H1 (cell line): Measurements from ENCODE around the gene POF1B. TPM values are rescaled to one million over a fixed set of nuclear protein-coding genes. Genes with fewer than 3 reads are reported as not detected.

Experiments used
- CTCF ChIA-PET: fragments of 300-600 bp; sonication (Branson Sonifier 250); formaldehyde crosslinking; loops from one replicate; lab custom pipeline; 2021; ENCODE audit not compliant: partially characterized antibody; lab: Charles Lee
- POLR2A ChIA-PET: fragments of 300-600 bp; sonication (Branson Sonifier 250); formaldehyde crosslinking; loops from one replicate; lab custom pipeline; 2021; ENCODE audit warnings: inconsistent platforms; ENCODE audit not compliant: partially characterized antibody; lab: Charles Lee
- DNase-seq, 2 experiments: peaks; one replicate each; pipeline versions ENCODE4 v3.0.0 to v3.0.0-alpha.2; 2010 to 2022; ENCODE audit warnings: low spot score in 2 of 2, low read depth in 1 of 2, mixed read lengths in 1 of 2
- FAIRE-seq: peaks from 2 replicates; lab custom pipeline; 2011; peaks lifted over from hg19 to GRCh38; lab: Jason Lieb, UNC
- H2AFZ ChIP-seq: 2 replicates; pipeline ENCODE4 v1.8.1; 2012; ENCODE audit warnings: low read length, inconsistent platforms
- H2AK5ac ChIP-seq: 2 replicates; pipeline ENCODE4 v1.6.1; 2013; ENCODE audit warnings: low read depth, low read length
- H2BK120ac ChIP-seq: replicated peaks from 2 replicates; pipeline ENCODE3; 2013; ENCODE audit warnings: low read depth, low read length, inconsistent platforms
- H2BK12ac ChIP-seq: 2 replicates; pipeline ENCODE4 v1.6.1; 2013; ENCODE audit warnings: low read depth, low read length
- H2BK15ac ChIP-seq: 2 replicates; pipeline ENCODE4 v1.6.1; 2013; ENCODE audit warnings: low read length
- H2BK20ac ChIP-seq: 2 replicates; pipeline ENCODE4 v1.6.1; 2013; ENCODE audit warnings: low read length
- H2BK5ac ChIP-seq: 2 replicates; pipeline ENCODE4 v1.6.1; 2013; ENCODE audit warnings: low read depth, low read length
- H3K14ac ChIP-seq: 2 replicates; pipeline ENCODE4 v1.6.1; 2013; ENCODE audit warnings: inconsistent platforms; ENCODE audit not compliant: insufficient read length
- H3K18ac ChIP-seq: 2 replicates; pipeline ENCODE4 v1.6.1; 2013; ENCODE audit warnings: low read length; ENCODE audit errors: extremely low read depth
- H3K23ac ChIP-seq: 2 replicates; pipeline ENCODE4 v1.6.1; 2013; ENCODE audit warnings: inconsistent platforms; ENCODE audit not compliant: insufficient read length
- H3K23me2 ChIP-seq: 2 replicates; pipeline ENCODE4 v1.6.1; 2013; ENCODE audit warnings: low read depth, low read length
- H3K27ac ChIP-seq: 2 replicates; pipeline ENCODE4 v1.6.1; 2011; ENCODE audit warnings: low read depth, low read length, inconsistent platforms
- H3K27me3 ChIP-seq, 4 experiments: replicated peaks in 1 of 4; 1 replicate in 1 of 4; 2 replicates in 3 of 4; pipeline versions ENCODE4 v1.6.1 to v1.8.1; 2011 to 2013; ENCODE audit warnings: low read length in 3 of 4, mild to moderate bottlenecking in 3 of 4, inconsistent platforms in 2 of 4, mixed read lengths in 2 of 4, moderate library complexity in 1 of 4; ENCODE audit not compliant: control insufficient read depth in 3 of 4, insufficient read depth in 3 of 4; ENCODE audit errors: extremely low read depth in 1 of 4
- H3K36me3 ChIP-seq, 4 experiments: 2 replicates each; pipeline versions ENCODE4 v1.6.1 to v1.8.1; 2011 to 2013; ENCODE audit warnings: mild to moderate bottlenecking in 4 of 4, low read length in 3 of 4, moderate library complexity in 2 of 4, control low read depth in 1 of 4, inconsistent platforms in 1 of 4; ENCODE audit not compliant: insufficient read depth in 4 of 4, control insufficient read depth in 2 of 4
- H3K4ac ChIP-seq: replicated peaks from 2 replicates; pipeline ENCODE3; 2013; ENCODE audit warnings: low read length, low read depth, mixed read lengths, inconsistent platforms; ENCODE audit not compliant: insufficient read length
- H3K4me1 ChIP-seq, 4 experiments: replicated peaks in 1 of 4; 1 replicate in 1 of 4; 2 replicates in 3 of 4; pipeline versions ENCODE4 v1.6.1 to v1.8.1; 2011 to 2013; ENCODE audit warnings: low read length in 3 of 4, inconsistent platforms in 2 of 4, mixed read lengths in 1 of 4; ENCODE audit not compliant: insufficient read depth in 4 of 4, control insufficient read depth in 3 of 4
- H3K4me2 ChIP-seq, 2 experiments: 2 replicates each; pipeline versions ENCODE4 v1.6.1 to v1.8.1; 2011 to 2013; ENCODE audit warnings: low read depth in 2 of 2, low read length in 2 of 2, control low read depth in 1 of 2, inconsistent platforms in 1 of 2, mild to moderate bottlenecking in 1 of 2; ENCODE audit not compliant: insufficient read depth in 1 of 2
- H3K4me3 ChIP-seq, 4 experiments: fragments of 200-600, 300-600 bp in 1 of 4; sonication (generic), shearing (Covaris generic), sonication (Bioruptor Twin) in 1 of 4; 2 replicates each; pipeline versions ENCODE4 v1.5.1 to v1.8.1; 2011 to 2016; ENCODE audit warnings: low read length in 4 of 4, low read depth in 3 of 4, control low read depth in 2 of 4, inconsistent platforms in 2 of 4, mild to moderate bottlenecking in 2 of 4, mixed read lengths in 1 of 4, moderate library complexity in 1 of 4; ENCODE audit not compliant: insufficient read depth in 2 of 4; ENCODE audit errors: extremely low read depth in 1 of 4
- H3K56ac ChIP-seq: replicated peaks from 2 replicates; pipeline ENCODE3; 2013; ENCODE audit warnings: low read depth, mild to moderate bottlenecking, mixed read lengths, low read length, inconsistent platforms; ENCODE audit not compliant: insufficient read length
- H3K79me1 ChIP-seq: 2 replicates; pipeline ENCODE4 v1.6.1; 2013; ENCODE audit warnings: low read depth, low read length, control low read depth
- H3K79me2 ChIP-seq, 2 experiments: 2 replicates each; pipeline versions ENCODE4 v1.6.1 to v1.8.1; 2012 to 2013; ENCODE audit warnings: low read length in 2 of 2, mild to moderate bottlenecking in 2 of 2, inconsistent platforms in 1 of 2; ENCODE audit not compliant: insufficient read depth in 2 of 2, control insufficient read depth in 1 of 2
- H3K9ac ChIP-seq, 4 experiments: replicated peaks in 1 of 4; 1 replicate in 1 of 4; 2 replicates in 3 of 4; pipeline versions ENCODE4 v1.6.1 to v1.8.1; 2011 to 2013; ENCODE audit warnings: low read depth in 3 of 4, low read length in 3 of 4, control low read depth in 2 of 4, mild to moderate bottlenecking in 2 of 4, moderate library complexity in 2 of 4, inconsistent platforms in 1 of 4; ENCODE audit errors: extremely low read depth in 1 of 4
- H3K9me3 ChIP-seq, 2 experiments: 2 replicates each; pipeline versions ENCODE4 v1.6.1 to v1.8.1; 2012 to 2013; ENCODE audit warnings: mild to moderate bottlenecking in 2 of 2, moderate library complexity in 2 of 2, control low read depth in 1 of 2, inconsistent platforms in 1 of 2, low read depth in 1 of 2, low read length in 1 of 2, mixed read lengths in 1 of 2; ENCODE audit not compliant: insufficient read depth in 2 of 2
- H4K20me1 ChIP-seq, 2 experiments: replicated peaks in 1 of 2; 2 replicates each; pipeline versions ENCODE3 to v1.8.1; 2011 to 2013; ENCODE audit warnings: inconsistent platforms in 2 of 2, low read length in 2 of 2, mild to moderate bottlenecking in 1 of 2; ENCODE audit not compliant: insufficient read depth in 2 of 2, control insufficient read depth in 1 of 2
- H4K5ac ChIP-seq: 2 replicates; pipeline ENCODE4 v1.6.1; 2013; ENCODE audit warnings: low read length, low read depth, mixed read lengths, inconsistent platforms; ENCODE audit not compliant: insufficient read length
- H4K8ac ChIP-seq: 2 replicates; pipeline ENCODE4 v1.8.0; 2013; ENCODE audit warnings: mild to moderate bottlenecking, moderate library complexity, low read length, inconsistent platforms; ENCODE audit not compliant: insufficient read depth; ENCODE audit errors: extremely low read depth
- H4K91ac ChIP-seq: replicated peaks from 2 replicates; pipeline ENCODE3; 2013; ENCODE audit warnings: low read length, mixed read lengths, inconsistent platforms; ENCODE audit not compliant: insufficient read length
- EP300 ChIP-seq, 2 experiments: IDR thresholded peaks; 1 replicate in 1 of 2; 2 replicates in 1 of 2; pipeline ENCODE4 v1.6.1; 2011 to 2012; ENCODE audit warnings: low read depth in 2 of 2, low read length in 2 of 2, mild to moderate bottlenecking in 2 of 2, borderline replicate concordance in 1 of 2, inconsistent platforms in 1 of 2, moderate library complexity in 1 of 2
- HDAC2 ChIP-seq, 2 experiments: fragments of 300-600 bp in 1 of 2; sonication (generic) in 1 of 2; IDR thresholded peaks; 2 replicates each; pipeline ENCODE4 v1.6.1; 2011 to 2012; ENCODE audit warnings: low read depth in 2 of 2, low read length in 2 of 2, mild to moderate bottlenecking in 2 of 2, moderate library complexity in 2 of 2, borderline replicate concordance in 1 of 2, inconsistent platforms in 1 of 2
- JUN ChIP-seq: IDR thresholded peaks from 2 replicates; pipeline ENCODE4 v1.6.1; 2011; ENCODE audit warnings: low read depth, mild to moderate bottlenecking, improper control_type of control experiment, low read length
- RNF2 ChIP-seq: fragments of 200-900, 300-1000 bp; sonication (generic); IDR thresholded peaks from 2 replicates; pipeline ENCODE4 v1.7.1; 2016; ENCODE audit warnings: borderline replicate concordance, low read depth, mild to moderate bottlenecking, antibody characterized with exemption, low read length; ENCODE audit not compliant: poor library complexity, severe bottlenecking; ENCODE audit errors: missing control alignments
- SP2 ChIP-seq: IDR thresholded peaks from 2 replicates; pipeline ENCODE4 v1.6.1; 2012; ENCODE audit warnings: mild to moderate bottlenecking, low read length, inconsistent platforms
- WGBS, 2 experiments: shearing (Covaris generic) in 1 of 2; methylation state at CpG; one replicate each; pipeline versions ENCODE4 v1.1.6 to v1.1.7; 2013 to 2015; ENCODE audit warnings: low lambda C conversion rate in 2 of 2, mixed read lengths in 2 of 2, inconsistent platforms in 1 of 2, low coverage in 1 of 2, missing lambda C conversion rate in 1 of 2; ENCODE audit not compliant: insufficient replicate concordance in 2 of 2, insufficient coverage in 1 of 2, insufficient read length in 1 of 2; ENCODE audit errors: extremely low coverage in 1 of 2, missing lambda C conversion rate in 1 of 2; 5-methylcytosine and 5-hydroxymethylcytosine counted together
- polyA plus RNA-seq, 7 experiments: library from polyadenylated mRNA; depleted of rRNA in 3 of 7; stranded (reverse) in 5 of 7; unstranded in 2 of 7; fragments of >200 nt in 5 of 7; fragments of 200-250 nt in 2 of 7; gene quantifications; 1 replicate in 5 of 7; 2 replicates in 1 of 7; 4 replicates in 1 of 7; pipeline versions ENCODE4 v1.2.1 to v1.2.3, GENCODE V29; 2011 to 2013; ENCODE audit warnings: missing spikeins in 2 of 7, mixed read lengths in 2 of 7
- total RNA-seq: library from RNA; stranded (reverse); fragmentation: NEBNext Ultra II Directional; extraction: Animal tissue kit (Norgen Biotek cat#: 25700); gene quantifications from 2 replicates; pipeline ENCODE4 v1.2.1, GENCODE V29; 2021
- TF ChIP-seq, protein P1 (sequence below): IDR thresholded peaks from 2 replicates; pipeline ENCODE4 v1.6.1; 2012; ENCODE audit warnings: inconsistent platforms

POF1B gene
- total and polyA plus RNA-seq, 2 of the 8 experiments (the other 6 are each of a cell fraction or from before 2014, with no cell fraction given): not detected

DNA sequence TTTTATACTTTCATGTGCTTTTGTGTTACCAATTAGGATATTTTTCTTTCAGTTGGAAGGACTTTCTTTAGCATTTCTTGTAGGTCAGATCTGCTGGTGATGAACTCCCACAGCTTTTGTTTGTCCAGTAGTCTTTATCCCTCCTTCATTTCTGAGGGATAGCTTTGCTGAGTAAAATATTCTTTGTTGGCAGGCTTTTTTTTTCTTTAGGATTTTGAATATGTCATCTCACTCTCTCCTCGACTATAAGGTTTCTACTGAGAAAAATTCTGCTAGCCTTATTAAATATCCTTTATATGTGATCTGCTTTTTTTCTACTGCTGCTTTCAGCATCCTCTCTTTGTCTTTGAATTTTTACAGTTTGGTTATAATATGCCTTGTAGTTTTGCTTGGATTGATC, 49.6 kb upstream of the POF1B start:
- 100% methylated on average over 1 of the region's 1 CpG; no CpG with 5 or more reads in 1 of the 2 experiments for WGBS, 2 experiments
- H4K91ac ChIP-seq: no peak overlapping the region
- TF ChIP-seq RNF2: no peak
- TF ChIP-seq EP300 (IDR thresholded peaks at IDR 0.05; ENCODE audit: borderline replicate concordance in 1 of 2, low read depth in 2 of 2, low read length in 2 of 2): no peak
- TF ChIP-seq JUN: no peak
- TF ChIP-seq, protein P1, sequence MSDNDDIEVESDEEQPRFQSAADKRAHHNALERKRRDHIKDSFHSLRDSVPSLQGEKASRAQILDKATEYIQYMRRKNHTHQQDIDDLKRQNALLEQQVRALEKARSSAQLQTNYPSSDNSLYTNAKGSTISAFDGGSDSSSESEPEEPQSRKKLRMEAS: no peak
- no peak for TF ChIP-seq SP2
- no peak for TF ChIP-seq HDAC2 (IDR thresholded peaks at IDR 0.05; ENCODE audit: borderline replicate concordance in 1 of 2, low read depth in 2 of 2, low read length in 2 of 2)
- H3K4me1 ChIP-seq: no peaks in the 10 kb centered on the region
- no peak overlapping the region for H3K9ac ChIP-seq
- H3K79me2 ChIP-seq: no peaks in the 10 kb centered on the region
- no peak overlapping the region for H3K18ac ChIP-seq
- H2BK20ac ChIP-seq: no peak overlapping the region
- no peak overlapping the region for H3K56ac ChIP-seq
- no peak overlapping the region for H3K4me2 ChIP-seq
- CTCF ChIA-PET: no interaction called here
- no peaks in the 10 kb centered on the region for H3K27me3 ChIP-seq
- no peaks in the 10 kb centered on the region for H3K79me1 ChIP-seq
- H3K27ac ChIP-seq: no peak overlapping the region
- no peak overlapping the region for H3K4ac ChIP-seq
- no peak overlapping the region for H2AFZ ChIP-seq
- no peak overlapping the region for H2BK15ac ChIP-seq
- no peak overlapping the region for H4K5ac ChIP-seq
- no peak overlapping the region for H2BK120ac ChIP-seq
- H3K23ac ChIP-seq: no peak overlapping the region
- no peak overlapping the region for H3K14ac ChIP-seq
- H3K4me3 ChIP-seq: no peak overlapping the region
- no peak for DNase-seq
- no peak for FAIRE-seq
- no peaks in the 10 kb centered on the region for H4K20me1 ChIP-seq
- H3K36me3 ChIP-seq: no peaks in the 10 kb centered on the region
- no peak overlapping the region for H2BK5ac ChIP-seq
- H2AK5ac ChIP-seq: no peak overlapping the region
- no peaks in the 10 kb centered on the region for H3K23me2 ChIP-seq
- H4K8ac ChIP-seq: no peak overlapping the region
- no peak overlapping the region for H2BK12ac ChIP-seq
- POLR2A ChIA-PET: no interaction called here
- H3K9me3 ChIP-seq: no peaks in the 10 kb centered on the region
